H9 (cell line): ENCODE data around the gene ALKBH2. TPM values are rescaled to one million over a fixed set of nuclear protein-coding genes. Genes with fewer than 3 reads are reported as not detected.

ENCODE experiments used
- DNase-seq: peaks from one replicate; pipeline ENCODE4 v3.0.0-alpha.2; 2017
- H2AFZ ChIP-seq: one replicate; pipeline ENCODE4 v1.6.1; 2013; ENCODE audit warnings: mild to moderate bottlenecking, low read length, control low read depth, moderate library complexity
- H2AK5ac ChIP-seq: 2 replicates; pipeline ENCODE4 v1.6.1; 2013; ENCODE audit warnings: low read length, control low read depth, mixed read lengths; ENCODE audit not compliant: insufficient read length
- H2BK120ac ChIP-seq: one replicate; pipeline ENCODE4 v1.6.1; 2013; ENCODE audit warnings: low read depth, mild to moderate bottlenecking, low read length, control low read depth, inconsistent platforms; ENCODE audit not compliant: poor library complexity, severe bottlenecking
- H2BK12ac ChIP-seq: 2 replicates; pipeline ENCODE4 v1.6.1; 2013; ENCODE audit warnings: low read length, control low read depth, mixed read lengths, low read depth; ENCODE audit not compliant: insufficient read length
- H2BK15ac ChIP-seq: 2 replicates; pipeline ENCODE4 v1.6.1; 2013; ENCODE audit warnings: low read depth, low read length, control low read depth
- H2BK20ac ChIP-seq: one replicate; pipeline ENCODE4 v1.6.1; 2013; ENCODE audit warnings: low read depth, mild to moderate bottlenecking, low read length, control low read depth, inconsistent platforms; ENCODE audit not compliant: poor library complexity, severe bottlenecking
- H2BK5ac ChIP-seq: 2 replicates; pipeline ENCODE4 v1.6.1; 2013; ENCODE audit warnings: low read length, control low read depth, mixed read lengths; ENCODE audit not compliant: insufficient read length
- H3K14ac ChIP-seq: 2 replicates; pipeline ENCODE4 v1.6.1; 2013; ENCODE audit warnings: low read length, control low read depth; ENCODE audit not compliant: insufficient read depth
- H3K18ac ChIP-seq: 2 replicates; pipeline ENCODE4 v1.6.1; 2013; ENCODE audit warnings: low read depth, mild to moderate bottlenecking, mixed read lengths, low read length, control low read depth; ENCODE audit not compliant: insufficient read length
- H3K23ac ChIP-seq: 2 replicates; pipeline ENCODE4 v1.6.1; 2013; ENCODE audit warnings: low read length, control low read depth, mixed read lengths, low read depth; ENCODE audit not compliant: insufficient read length
- H3K23me2 ChIP-seq: 2 replicates; pipeline ENCODE4 v1.6.1; 2013; ENCODE audit warnings: low read depth, mild to moderate bottlenecking, mixed read lengths, low read length, control low read depth; ENCODE audit not compliant: insufficient read length, poor library complexity, severe bottlenecking
- H3K27ac ChIP-seq: 2 replicates; pipeline ENCODE4 v1.5.1; 2013; ENCODE audit warnings: low read length, control low read depth, mixed read lengths, low read depth; ENCODE audit not compliant: insufficient read length
- H3K27me3 ChIP-seq: 2 replicates; pipeline ENCODE4 v1.6.1; 2013; ENCODE audit warnings: low read length, control low read depth, inconsistent platforms; ENCODE audit not compliant: insufficient read depth
- H3K4ac ChIP-seq: 2 replicates; pipeline ENCODE4 v1.6.1; 2013; ENCODE audit warnings: low read depth, mild to moderate bottlenecking, control low read depth, inconsistent platforms, low read length, moderate library complexity
- H3K4me1 ChIP-seq: 2 replicates; pipeline ENCODE4 v1.6.1; 2013; ENCODE audit warnings: low read length, control low read depth, inconsistent platforms; ENCODE audit not compliant: insufficient read depth
- H3K4me2 ChIP-seq: 2 replicates; pipeline ENCODE4 v1.6.1; 2013; ENCODE audit warnings: low read length, control low read depth, mixed read lengths; ENCODE audit not compliant: insufficient read length, insufficient read depth
- H3K56ac ChIP-seq: 2 replicates; pipeline ENCODE4 v1.6.1; 2013; ENCODE audit warnings: low read depth, mild to moderate bottlenecking, mixed read lengths, low read length, control low read depth; ENCODE audit not compliant: insufficient read length
- H3K79me1 ChIP-seq: 2 replicates; pipeline ENCODE4 v1.6.1; 2013; ENCODE audit warnings: low read depth, mild to moderate bottlenecking, moderate library complexity, low read length, control low read depth, inconsistent platforms; ENCODE audit not compliant: insufficient read depth, poor library complexity, severe bottlenecking
- H3K79me2 ChIP-seq: 2 replicates; pipeline ENCODE4 v1.6.1; 2013; ENCODE audit warnings: low read length, control low read depth, inconsistent platforms; ENCODE audit not compliant: insufficient read depth
- H3K9ac ChIP-seq: 2 replicates; pipeline ENCODE4 v1.6.1; 2013; ENCODE audit warnings: low read length, control low read depth, mixed read lengths; ENCODE audit not compliant: insufficient read length; ENCODE audit errors: extremely low read depth
- H3K9me3 ChIP-seq: one replicate; pipeline ENCODE4 v1.6.1; 2013; ENCODE audit warnings: low read depth, low read length, inconsistent platforms; ENCODE audit not compliant: control insufficient read depth
- H3T11ph ChIP-seq: one replicate; pipeline ENCODE4 v1.6.1; 2013; ENCODE audit warnings: mild to moderate bottlenecking, low read length, control low read depth, inconsistent platforms
- H4K20me1 ChIP-seq: one replicate; pipeline ENCODE4 v1.6.1; 2013; ENCODE audit not compliant: control insufficient read depth, insufficient read length, insufficient read depth
- H4K5ac ChIP-seq: 2 replicates; pipeline ENCODE4 v1.6.1; 2013; ENCODE audit warnings: low read depth, mild to moderate bottlenecking, mixed read lengths, low read length, control low read depth; ENCODE audit not compliant: insufficient read length
- H4K8ac ChIP-seq: replicated peaks from 2 replicates; pipeline ENCODE4 v1.6.1; 2013; ENCODE audit warnings: low read length, control low read depth, mixed read lengths, low read depth; ENCODE audit not compliant: insufficient read length
- H4K91ac ChIP-seq: 2 replicates; pipeline ENCODE4 v1.6.1; 2013; ENCODE audit warnings: low read depth, mild to moderate bottlenecking, moderate library complexity, mixed read lengths, low read length, control low read depth; ENCODE audit not compliant: insufficient read length
- H3K27ac Mint-ChIP-seq, 3 experiments: 2 replicates in 2 of 3; 3 replicates in 1 of 3; pipeline ENCODE4 v1.8.0; 2020 to 2021; ENCODE audit warnings: mixed read lengths in 3 of 3, mild to moderate bottlenecking in 1 of 3, moderate library complexity in 1 of 3
- H3K27me3 Mint-ChIP-seq: 2 replicates; pipeline ENCODE4 v1.8.0; 2021; ENCODE audit warnings: low read depth, mild to moderate bottlenecking, moderate library complexity, mixed read lengths
- H3K36me3 Mint-ChIP-seq, 3 experiments: 2 replicates in 2 of 3; 3 replicates in 1 of 3; pipeline ENCODE4 v1.8.0; 2020 to 2021; ENCODE audit warnings: low read depth in 3 of 3, mixed read lengths in 3 of 3; ENCODE audit not compliant: insufficient read depth in 1 of 3
- H3K4me1 Mint-ChIP-seq, 2 experiments: 2 replicates each; pipeline ENCODE4 v1.8.0; 2020; ENCODE audit warnings: mixed read lengths in 2 of 2
- H3K4me3 Mint-ChIP-seq, 2 experiments: 2 replicates in 1 of 2; 3 replicates in 1 of 2; pipeline ENCODE4 v1.8.0; 2020 to 2021; ENCODE audit warnings: mild to moderate bottlenecking in 2 of 2, mixed read lengths in 2 of 2, moderate library complexity in 1 of 2
- H3K9me3 Mint-ChIP-seq, 2 experiments: 2 replicates in 1 of 2; 3 replicates in 1 of 2; pipeline ENCODE4 v1.8.0; 2020; ENCODE audit warnings: mild to moderate bottlenecking in 2 of 2, mixed read lengths in 2 of 2, moderate library complexity in 1 of 2
- WGBS: extraction: QIAGEN DNeasy Blood & Tissue Kit; methylation state at CpG from one replicate; pipeline ENCODE4 v1.1.7; 2013; ENCODE audit warnings: missing lambda C conversion rate, low lambda C conversion rate, mixed read lengths; ENCODE audit not compliant: insufficient read length; ENCODE audit errors: extremely low coverage; 5-methylcytosine and 5-hydroxymethylcytosine counted together
- total RNA-seq: library from RNA; stranded (reverse); gene quantifications from 2 replicates; pipeline ENCODE4 v1.2.1, GENCODE V29; 2021
- TF ChIP-seq, protein P1 (sequence below): fragments of 200-600 bp; sonication (generic); conservative IDR thresholded peaks from 3 replicates; pipeline ENCODE4 v1.8.0; 2021; ENCODE audit warnings: antibody characterized with exemption, mild to moderate bottlenecking

Gene ALKBH2
- total RNA-seq, 1 experiment from 2014 or later = 24.4 TPM

- peak; percentile 97 for DNase-seq
- Histone ChIP-seq H3K79me2 (peaks cover 5% of the 10 kb centered on the region; the same call in 1 of the 2 replicates), H3K4me2 (peak within 1 kb of the TSS; percentile 85), H2AFZ (no peak within 1 kb of the TSS), H3K14ac (peak within 1 kb of the TSS; percentile 78), H3K18ac (peak within 1 kb of the TSS; percentile 72), H3K27ac (no peak within 1 kb of the TSS), H3K9ac (peak within 1 kb of the TSS; percentile 82), H4K8ac (no peak within 1 kb of the TSS), H3T11ph (no peak within 1 kb of the TSS), H2BK20ac (no peak within 1 kb of the TSS), H2BK120ac (peak within 1 kb of the TSS; percentile 24), H2BK12ac (no peak within 1 kb of the TSS), H4K5ac (no peak within 1 kb of the TSS), H3K9me3 (no peaks in the 10 kb centered on the region), H3K4me1 (no peaks in the 10 kb centered on the region), H2AK5ac (no peak within 1 kb of the TSS), H3K4ac (no peak within 1 kb of the TSS; the same call in 1 of the 2 replicates), H4K20me1 (no peaks in the 10 kb centered on the region), H3K79me1 (peaks cover 8% of the 10 kb centered on the region), H2BK15ac (no peak within 1 kb of the TSS), H4K91ac (no peak within 1 kb of the TSS), H2BK5ac (no peak within 1 kb of the TSS), H3K23ac (no peak within 1 kb of the TSS), H3K27me3 (no peaks in the 10 kb centered on the region), H3K23me2 (peaks cover 16% of the 10 kb centered on the region), H3K56ac (no peak within 1 kb of the TSS)
- peaks cover 8% of the 10 kb centered on the region for H3K27me3 Mint-ChIP-seq
- no CpG with 5 or more reads among the region's 71 CpGs for WGBS
- peaks cover 7 to 23% of the 10 kb centered on the region in 2 experiments for H3K4me1 Mint-ChIP-seq
- H3K4me3 Mint-ChIP-seq = peak within 1 kb of the TSS; percentile 86 to 89
- H3K36me3 Mint-ChIP-seq = peaks cover 32 to 40% (median 38%) of the 10 kb centered on the region in 3 experiments
- no peaks in the 10 kb centered on the region for H3K9me3 Mint-ChIP-seq
- TF ChIP-seq, protein P1, sequence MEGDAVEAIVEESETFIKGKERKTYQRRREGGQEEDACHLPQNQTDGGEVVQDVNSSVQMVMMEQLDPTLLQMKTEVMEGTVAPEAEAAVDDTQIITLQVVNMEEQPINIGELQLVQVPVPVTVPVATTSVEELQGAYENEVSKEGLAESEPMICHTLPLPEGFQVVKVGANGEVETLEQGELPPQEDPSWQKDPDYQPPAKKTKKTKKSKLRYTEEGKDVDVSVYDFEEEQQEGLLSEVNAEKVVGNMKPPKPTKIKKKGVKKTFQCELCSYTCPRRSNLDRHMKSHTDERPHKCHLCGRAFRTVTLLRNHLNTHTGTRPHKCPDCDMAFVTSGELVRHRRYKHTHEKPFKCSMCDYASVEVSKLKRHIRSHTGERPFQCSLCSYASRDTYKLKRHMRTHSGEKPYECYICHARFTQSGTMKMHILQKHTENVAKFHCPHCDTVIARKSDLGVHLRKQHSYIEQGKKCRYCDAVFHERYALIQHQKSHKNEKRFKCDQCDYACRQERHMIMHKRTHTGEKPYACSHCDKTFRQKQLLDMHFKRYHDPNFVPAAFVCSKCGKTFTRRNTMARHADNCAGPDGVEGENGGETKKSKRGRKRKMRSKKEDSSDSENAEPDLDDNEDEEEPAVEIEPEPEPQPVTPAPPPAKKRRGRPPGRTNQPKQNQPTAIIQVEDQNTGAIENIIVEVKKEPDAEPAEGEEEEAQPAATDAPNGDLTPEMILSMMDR = no peak
- peak within 1 kb of the TSS in 2 of 3 experiments; percentile 82 to 98; a peak in 4 of 7 replicates for H3K27ac Mint-ChIP-seq
Observed at GRCh38 chr12:109097435-109098182, 4.3 kb upstream of the ALKBH2 start, which contains the start of gene UNG. TSS of gene UNG (plus strand) at chr12:109097597. CDS start at chr12:109097680, 83 bp downstream.
